ENCODE measurements around the gene CYP4F22.

DNA sequence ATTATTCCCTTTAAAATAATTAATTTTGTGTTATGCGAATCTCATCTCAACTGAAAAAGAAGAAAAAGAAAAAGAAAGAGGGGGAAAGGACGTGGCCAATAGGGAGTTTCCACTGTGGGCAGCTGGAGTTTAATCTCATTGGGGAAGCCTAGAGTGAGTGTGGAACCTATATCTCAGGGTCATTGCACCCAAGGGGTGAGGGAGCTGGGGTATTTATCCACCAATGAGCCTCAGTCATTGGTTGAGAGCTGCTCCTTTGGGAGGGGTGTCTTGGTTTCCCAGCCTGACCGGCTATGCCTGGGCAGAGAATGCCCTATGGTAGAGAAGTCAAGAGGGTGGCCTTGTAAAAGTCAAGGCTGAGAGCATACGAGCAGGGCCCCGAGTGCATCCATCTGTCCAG is 16.5 kb downstream of the CYP4F22 start:
- TF ChIP-seq GATA2 (IDR thresholded peaks at IDR 0.05; ENCODE audit: low read depth, low read length) (no peak), GATA3 (IDR thresholded peaks at IDR 0.05; ENCODE audit: low read depth, low read length) (no peak)
